HL-60/S4 (cell line): Measurements from ENCODE around the gene AMER2.
"Not testable (repeated sequence)": the region's sequence is repeated elsewhere in the genome, so short reads cannot be mapped to it uniquely, and the experiment has no call there.

Experiments
- in situ Hi-C: fragments of 300-500 bp; cut with MboI; formaldehyde crosslinking; loops from 2 replicates; pipeline ENCODE4 v1.14.3; 2022; ENCODE audit warnings: low sequenced_read_pairs

Gene AMER2

GRCh38 chr13:25181597-25181996 is 9.5 kb upstream of the AMER2 start:
- in situ Hi-C loops = no loop called here

GRCh38 chr13:25180775-25181537 is 8.9 kb upstream of the AMER2 start:
- in situ Hi-C loops = no loop called here

- in situ Hi-C loops = no loop called here
Measured at GRCh38 chr13:25179832-25180774, 8.0 kb upstream of the AMER2 start.

GRCh38 chr13:25179011-25179410 is 6.9 kb upstream of the AMER2 start:
- in situ Hi-C loops = no loop called here

- in situ Hi-C loops = no loop called here
Measured at GRCh38 chr13:25178070-25178469, 6.0 kb upstream of the AMER2 start.

GRCh38 chr13:25177636-25178035 is 5.5 kb upstream of the AMER2 start:
- in situ Hi-C loops = no loop called here

GRCh38 chr13:25177012-25177411 is 4.9 kb upstream of the AMER2 start:
- in situ Hi-C loops = no loop called here

GRCh38 chr13:25175431-25175830 is 3.3 kb upstream of the AMER2 start:
- in situ Hi-C loops = no loop called here

- in situ Hi-C loops = no loop called here
Measured at GRCh38 chr13:25175026-25175425, 2.9 kb upstream of the AMER2 start.

- in situ Hi-C loops = no loop called here
Measured at GRCh38 chr13:25174304-25174703, 2.2 kb upstream of the AMER2 start.

- in situ Hi-C loops = no loop called here
Measured at GRCh38 chr13:25172303-25172630, 179 bp upstream of the AMER2 start.

GRCh38 chr13:25171170-25171516 is 945 bp downstream of the AMER2 start:
- in situ Hi-C loops = no loop called here

- in situ Hi-C loops = no loop called here
Measured at GRCh38 chr13:25170554-25171111, 1.5 kb downstream of the AMER2 start.

GRCh38 chr13:25169951-25170553 is 2.0 kb downstream of the AMER2 start:
- in situ Hi-C loops = no loop called here

- in situ Hi-C loops = no loop called here
Measured at GRCh38 chr13:25169356-25169755, 2.7 kb downstream of the AMER2 start.

- in situ Hi-C loops = no loop called here
Measured at GRCh38 chr13:25168790-25169189, 3.3 kb downstream of the AMER2 start.

GRCh38 chr13:25167382-25168174 is 4.5 kb downstream of the AMER2 start:
- in situ Hi-C loops = no loop called here

- in situ Hi-C loops = no loop called here
Measured at GRCh38 chr13:25166306-25166705, 5.8 kb downstream of the AMER2 start.

- in situ Hi-C loops = no loop called here
Measured at GRCh38 chr13:25165663-25166062, 6.4 kb downstream of the AMER2 start.

- in situ Hi-C loops = not testable (repeated sequence)
Measured at GRCh38 chr13:25165163-25165562, 6.9 kb downstream of the AMER2 start.

GRCh38 chr13:25157681-25158080 is 14.4 kb downstream of the AMER2 start:
- in situ Hi-C loops = no loop called here
